ENCODE results near the gene AOAH. TPM values are rescaled to one million over a fixed set of nuclear protein-coding genes. Genes with fewer than 3 reads are reported as not detected.

Gene AOAH
- polyA plus RNA-seq, 3 donors = 2.5 to 2.9 (median 2.7) TPM

GRCh38 chr7:36638140-36638539 lies 86.2 kb downstream of the AOAH start:
- no peak for DNase-seq (ENCODE audit: low read depth in 3 of 3, low spot score in 2 of 3)

GRCh38 chr7:36637417-36637816 lies 86.9 kb downstream of the AOAH start:
- no peak for DNase-seq (ENCODE audit: low read depth in 3 of 3, low spot score in 2 of 3)

GRCh38 chr7:36636126-36636525 lies 88.2 kb downstream of the AOAH start:
- no peak for DNase-seq (ENCODE audit: low read depth in 3 of 3, low spot score in 2 of 3)

- DNase-seq (ENCODE audit: low read depth in 3 of 3, low spot score in 2 of 3) = no peak
Measured at GRCh38 chr7:36635091-36635490, 89.2 kb downstream of the AOAH start.

- DNase-seq (ENCODE audit: low read depth in 3 of 3, low spot score in 2 of 3) = no peak
Measured at GRCh38 chr7:36633377-36633776, 90.9 kb downstream of the AOAH start.

GRCh38 chr7:36630112-36630650 lies 94.1 kb downstream of the AOAH start:
- DNase-seq (ENCODE audit: low read depth in 3 of 3, low spot score in 2 of 3) = no peak

GRCh38 chr7:36629351-36629750 lies 94.9 kb downstream of the AOAH start:
- DNase-seq (ENCODE audit: low read depth in 3 of 3, low spot score in 2 of 3) = no peak

- no peak for DNase-seq (ENCODE audit: low read depth in 3 of 3, low spot score in 2 of 3)
Measured at GRCh38 chr7:36627836-36628235, 96.5 kb downstream of the AOAH start.

GRCh38 chr7:36626111-36626510 lies 98.2 kb downstream of the AOAH start:
- no peak for DNase-seq (ENCODE audit: low read depth in 3 of 3, low spot score in 2 of 3)

- no peak for DNase-seq (ENCODE audit: low read depth in 3 of 3, low spot score in 2 of 3)
Measured at GRCh38 chr7:36625247-36625646, 99.0 kb downstream of the AOAH start.

GRCh38 chr7:36623247-36623646 lies 101.0 kb downstream of the AOAH start:
- no peak for DNase-seq (ENCODE audit: low read depth in 3 of 3, low spot score in 2 of 3)

GRCh38 chr7:36621396-36621795 lies 102.9 kb downstream of the AOAH start:
- DNase-seq (ENCODE audit: low read depth in 3 of 3, low spot score in 2 of 3) = no peak

- no peak for DNase-seq (ENCODE audit: low read depth in 3 of 3, low spot score in 2 of 3)
Measured at GRCh38 chr7:36620166-36620708, 104.1 kb downstream of the AOAH start.

GRCh38 chr7:36617408-36617807 lies 106.9 kb downstream of the AOAH start:
- DNase-seq (ENCODE audit: low read depth in 3 of 3, low spot score in 2 of 3) = no peak

- DNase-seq (ENCODE audit: low read depth in 3 of 3, low spot score in 2 of 3) = no peak
Measured at GRCh38 chr7:36615852-36616540, 108.3 kb downstream of the AOAH start.

GRCh38 chr7:36614959-36615358 lies 109.3 kb downstream of the AOAH start:
- no peak for DNase-seq (ENCODE audit: low read depth in 3 of 3, low spot score in 2 of 3)

GRCh38 chr7:36613031-36613614 lies 111.2 kb downstream of the AOAH start:
- no peak for DNase-seq (ENCODE audit: low read depth in 3 of 3, low spot score in 2 of 3)

GRCh38 chr7:36611703-36612102 lies 112.6 kb downstream of the AOAH start:
- DNase-seq (ENCODE audit: low read depth in 3 of 3, low spot score in 2 of 3) = no peak

- no peak for DNase-seq (ENCODE audit: low read depth in 3 of 3, low spot score in 2 of 3)
Measured at GRCh38 chr7:36607721-36608095, 116.6 kb downstream of the AOAH start.

GRCh38 chr7:36606976-36607720 lies 117.1 kb downstream of the AOAH start:
- no peak for DNase-seq (ENCODE audit: low read depth in 3 of 3, low spot score in 2 of 3)

GRCh38 chr7:36606153-36606975 lies 117.9 kb downstream of the AOAH start:
- DNase-seq (ENCODE audit: low read depth in 3 of 3, low spot score in 2 of 3) = no peak

Measured in right renal cortex interstitium (tissue), 3 donors.